ENCODE measurements around the gene PLCB1. TPM values are rescaled to one million over a fixed set of nuclear protein-coding genes. Genes with fewer than 3 reads are reported as not detected.

PLCB1 gene
- total and polyA plus RNA-seq, 4 donors, result 1.6 to 43.8 (median 6.1) TPM

DNA sequence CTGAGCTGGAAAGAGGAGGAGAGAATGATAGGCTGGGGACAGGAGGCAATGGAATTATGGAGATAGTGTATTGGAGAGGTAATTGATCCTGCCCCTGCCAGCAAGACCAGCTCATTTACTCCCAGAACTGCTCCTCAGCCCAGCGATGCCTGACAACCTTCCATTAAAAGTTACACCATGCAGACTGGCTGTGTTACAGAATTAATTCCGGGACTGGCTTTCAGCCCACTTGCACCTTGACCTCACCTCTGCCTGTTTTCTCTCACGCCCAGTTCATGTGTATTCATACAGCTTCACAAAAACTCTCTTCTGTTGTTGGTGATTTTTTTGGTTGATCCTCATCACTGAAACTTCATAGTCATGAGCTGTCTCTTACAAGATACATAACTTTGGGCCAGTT lies 207.3 kb downstream of the PLCB1 start:
- WGBS, 2 donors, result 92 to 100% methylated on average over 3 of the region's 3 CpGs
- no peak overlapping the region for H3K4me3 ChIP-seq
- TF ChIP-seq, protein P1, sequence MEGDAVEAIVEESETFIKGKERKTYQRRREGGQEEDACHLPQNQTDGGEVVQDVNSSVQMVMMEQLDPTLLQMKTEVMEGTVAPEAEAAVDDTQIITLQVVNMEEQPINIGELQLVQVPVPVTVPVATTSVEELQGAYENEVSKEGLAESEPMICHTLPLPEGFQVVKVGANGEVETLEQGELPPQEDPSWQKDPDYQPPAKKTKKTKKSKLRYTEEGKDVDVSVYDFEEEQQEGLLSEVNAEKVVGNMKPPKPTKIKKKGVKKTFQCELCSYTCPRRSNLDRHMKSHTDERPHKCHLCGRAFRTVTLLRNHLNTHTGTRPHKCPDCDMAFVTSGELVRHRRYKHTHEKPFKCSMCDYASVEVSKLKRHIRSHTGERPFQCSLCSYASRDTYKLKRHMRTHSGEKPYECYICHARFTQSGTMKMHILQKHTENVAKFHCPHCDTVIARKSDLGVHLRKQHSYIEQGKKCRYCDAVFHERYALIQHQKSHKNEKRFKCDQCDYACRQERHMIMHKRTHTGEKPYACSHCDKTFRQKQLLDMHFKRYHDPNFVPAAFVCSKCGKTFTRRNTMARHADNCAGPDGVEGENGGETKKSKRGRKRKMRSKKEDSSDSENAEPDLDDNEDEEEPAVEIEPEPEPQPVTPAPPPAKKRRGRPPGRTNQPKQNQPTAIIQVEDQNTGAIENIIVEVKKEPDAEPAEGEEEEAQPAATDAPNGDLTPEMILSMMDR (IDR thresholded peaks at IDR 0.05; ENCODE audit: control extremely low read depth, extremely low read depth), result no peak
- H3K9me3 ChIP-seq (ENCODE audit: control insufficient read depth in 4 of 4, insufficient read depth in 3 of 4, low read length in 3 of 4), result peaks cover 0 to 1% (median 0%) of the 10 kb centered on the region in 4 donors
- H3K9ac ChIP-seq (ENCODE audit: insufficient read depth in 1 of 2, low read length in 2 of 2), result no peak overlapping the region
- H3K27ac ChIP-seq (ENCODE audit: low read depth in 1 of 2, low read length in 1 of 2), result no peak overlapping the region
- no peak for ATAC-seq (ENCODE audit: insufficient read depth, low FRiP score)
- H3K4me1 ChIP-seq (ENCODE audit: control insufficient read depth in 5 of 5, insufficient read depth in 5 of 5, low read length in 5 of 5), result peaks cover 0 to 2% (median 0%) of the 10 kb centered on the region in 5 donors
- H3K27me3 ChIP-seq (ENCODE audit: control insufficient read depth in 3 of 3, insufficient read depth in 3 of 3, low read length in 2 of 3), result no peaks in the 10 kb centered on the region
- DNase-seq, result no peak
- no peaks in the 10 kb centered on the region for H3K36me3 ChIP-seq (ENCODE audit: control insufficient read depth in 4 of 4, insufficient read depth in 4 of 4, low read length in 4 of 4)

DNA sequence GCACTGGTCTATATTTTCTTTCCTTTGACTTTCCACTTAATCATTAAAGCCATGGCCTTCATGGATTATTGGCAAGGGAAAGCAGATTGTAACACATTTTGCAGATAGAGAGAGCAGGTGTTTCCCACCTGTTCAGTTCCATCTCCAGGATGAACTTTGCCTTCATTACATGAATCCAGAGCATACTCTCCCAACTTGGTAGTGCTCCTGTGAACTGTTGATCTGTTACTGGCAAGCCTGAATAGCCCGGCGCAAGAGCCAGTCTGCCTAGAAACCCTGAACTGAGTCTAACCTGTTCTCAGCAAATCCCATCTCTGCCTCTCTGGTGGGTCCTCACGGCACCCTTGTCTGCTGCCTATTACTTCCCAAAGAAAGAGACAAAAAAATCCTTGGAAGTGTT lies 210.3 kb downstream of the PLCB1 start:
- Histone ChIP-seq H3K27me3 (ENCODE audit: control insufficient read depth in 3 of 3, insufficient read depth in 3 of 3, low read length in 2 of 3) (no peaks in the 10 kb centered on the region), H3K9me3 (ENCODE audit: control insufficient read depth in 4 of 4, insufficient read depth in 3 of 4, low read length in 3 of 4) (peaks cover 0 to 1% (median 0%) of the 10 kb centered on the region in 4 donors), H3K4me3 (no peak overlapping the region), H3K36me3 (ENCODE audit: control insufficient read depth in 4 of 4, insufficient read depth in 4 of 4, low read length in 4 of 4) (no peaks in the 10 kb centered on the region), H3K9ac (ENCODE audit: insufficient read depth in 1 of 2, low read length in 2 of 2) (no peak overlapping the region), H3K27ac (ENCODE audit: low read depth in 1 of 2, low read length in 1 of 2) (no peak overlapping the region), H3K4me1 (ENCODE audit: control insufficient read depth in 5 of 5, insufficient read depth in 5 of 5, low read length in 5 of 5) (peaks cover 0 to 11% (median 3%) of the 10 kb centered on the region in 5 donors)
- DNase-seq (no peak), ATAC-seq (ENCODE audit: insufficient read depth, low FRiP score) (no peak)
- WGBS, 2 donors, result 98% methylated on average over 3 of the region's 3 CpGs
- TF ChIP-seq, protein P1 (IDR thresholded peaks at IDR 0.05; ENCODE audit: control extremely low read depth, extremely low read depth), result no peak

DNA sequence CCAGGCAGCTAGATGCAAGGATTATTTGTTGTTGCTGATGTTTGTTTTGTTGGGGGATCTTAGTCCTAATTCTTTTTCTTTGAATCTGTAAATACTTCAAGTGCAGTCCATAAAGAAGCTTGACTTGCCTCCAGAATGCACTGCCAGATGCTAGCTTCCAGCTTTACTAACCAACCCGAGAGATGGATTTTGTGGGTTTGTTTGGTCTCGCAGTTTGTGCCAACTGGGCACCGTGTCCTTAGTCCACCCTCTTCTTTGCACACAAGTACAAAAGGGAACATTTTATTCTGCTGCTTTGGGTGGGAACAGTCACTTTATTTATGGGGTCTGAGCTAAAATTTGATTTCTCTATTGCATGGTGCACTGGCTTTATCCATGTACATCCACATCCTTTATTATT lies 212.0 kb downstream of the PLCB1 start:
- Histone ChIP-seq H3K27ac (ENCODE audit: low read depth in 1 of 2, low read length in 1 of 2) (no peak overlapping the region), H3K9me3 (ENCODE audit: control insufficient read depth in 4 of 4, insufficient read depth in 3 of 4, low read length in 3 of 4) (peaks cover 0 to 1% (median 0%) of the 10 kb centered on the region in 4 donors), H3K36me3 (ENCODE audit: control insufficient read depth in 4 of 4, insufficient read depth in 4 of 4, low read length in 4 of 4) (no peaks in the 10 kb centered on the region), H3K27me3 (ENCODE audit: control insufficient read depth in 3 of 3, insufficient read depth in 3 of 3, low read length in 2 of 3) (no peaks in the 10 kb centered on the region), H3K9ac (ENCODE audit: insufficient read depth in 1 of 2, low read length in 2 of 2) (no peak overlapping the region), H3K4me1 (ENCODE audit: control insufficient read depth in 5 of 5, insufficient read depth in 5 of 5, low read length in 5 of 5) (peaks cover 0 to 11% (median 3%) of the 10 kb centered on the region in 5 donors), H3K4me3 (no peak overlapping the region)
- WGBS, 2 donors, result 75 to 90% methylated on average over 3 of the region's 3 CpGs
- ATAC-seq (ENCODE audit: insufficient read depth, low FRiP score) (no peak), DNase-seq (no peak)
- TF ChIP-seq, protein P1 (IDR thresholded peaks at IDR 0.05; ENCODE audit: control extremely low read depth, extremely low read depth), result no peak

DNA sequence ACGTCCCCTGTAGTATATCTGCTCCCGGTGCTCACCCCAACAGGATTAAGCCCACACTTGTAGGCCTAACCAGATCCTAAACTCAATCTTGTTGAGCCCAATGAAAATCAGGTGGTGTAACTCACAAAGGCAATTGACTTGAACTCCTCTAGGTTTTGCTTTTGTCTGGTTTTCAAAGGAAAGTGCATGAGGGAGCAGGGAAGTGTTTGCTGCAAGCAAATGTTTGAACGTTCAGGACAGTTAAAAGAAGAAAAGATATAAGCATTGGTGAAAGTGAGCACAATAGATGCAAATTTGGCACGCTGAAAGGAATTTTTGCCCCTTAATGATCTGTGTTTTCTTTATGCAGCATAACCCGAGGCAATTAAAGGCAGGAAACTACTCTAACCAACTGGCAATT lies 212.6 kb downstream of the PLCB1 start:
- Histone ChIP-seq H3K4me3 (no peak overlapping the region), H3K4me1 (ENCODE audit: control insufficient read depth in 5 of 5, insufficient read depth in 5 of 5, low read length in 5 of 5) (peaks cover 0 to 11% (median 3%) of the 10 kb centered on the region in 5 donors), H3K9me3 (ENCODE audit: control insufficient read depth in 4 of 4, insufficient read depth in 3 of 4, low read length in 3 of 4) (peaks cover 0 to 1% (median 0%) of the 10 kb centered on the region in 4 donors), H3K27ac (ENCODE audit: low read depth in 1 of 2, low read length in 1 of 2) (no peak overlapping the region), H3K36me3 (ENCODE audit: control insufficient read depth in 4 of 4, insufficient read depth in 4 of 4, low read length in 4 of 4) (no peaks in the 10 kb centered on the region), H3K27me3 (ENCODE audit: control insufficient read depth in 3 of 3, insufficient read depth in 3 of 3, low read length in 2 of 3) (no peaks in the 10 kb centered on the region), H3K9ac (ENCODE audit: insufficient read depth in 1 of 2, low read length in 2 of 2) (no peak overlapping the region)
- no peak for ATAC-seq (ENCODE audit: insufficient read depth, low FRiP score)
- DNase-seq, result no peak
- TF ChIP-seq, protein P1 (IDR thresholded peaks at IDR 0.05; ENCODE audit: control extremely low read depth, extremely low read depth), result no peak
- WGBS, 2 donors, result 82 to 84% methylated on average over 5 of the region's 5 CpGs
